HG03469 (cell line): ENCODE measurements around the gene HTR2A.
A peak's percentile ranks its signal among the peaks of the same experiment; 100 is the strongest.

ENCODE experiments used
- ATAC-seq: cut with Tn5 transposase; IDR thresholded peaks from one replicate; pipeline ENCODE4 v1.9.1; 2021; ENCODE audit warnings: mild to moderate bottlenecking, moderate library complexity, moderate number of reproducible peaks; ENCODE audit not compliant: unreplicated experiment

Gene HTR2A

GRCh38 chr13:46871557-46871956, 25.3 kb downstream of the HTR2A start:
- no peak for ATAC-seq

GRCh38 chr13:46868091-46868490, 28.8 kb downstream of the HTR2A start:
- ATAC-seq, result no peak

DNA sequence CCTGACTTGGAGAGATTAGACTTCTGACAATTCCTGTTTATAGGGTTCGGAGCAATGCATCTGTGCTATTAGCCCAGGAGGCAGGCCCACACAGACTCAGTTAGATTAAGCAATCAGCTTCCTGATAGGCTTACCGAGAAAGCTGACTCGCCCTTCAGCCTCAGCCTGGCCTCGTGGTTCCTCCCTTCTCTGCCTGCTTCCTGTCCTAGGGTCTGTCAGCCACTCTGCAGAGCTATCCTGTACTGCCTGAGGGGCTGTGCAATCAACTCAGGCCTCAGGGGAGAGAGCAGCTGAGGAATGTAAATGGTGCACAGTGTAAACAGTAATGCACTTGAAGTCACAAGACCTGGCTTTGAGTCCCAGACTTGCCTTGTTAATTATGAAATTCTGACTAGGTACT, 30.7 kb downstream of the HTR2A start:
- no peak for ATAC-seq

DNA sequence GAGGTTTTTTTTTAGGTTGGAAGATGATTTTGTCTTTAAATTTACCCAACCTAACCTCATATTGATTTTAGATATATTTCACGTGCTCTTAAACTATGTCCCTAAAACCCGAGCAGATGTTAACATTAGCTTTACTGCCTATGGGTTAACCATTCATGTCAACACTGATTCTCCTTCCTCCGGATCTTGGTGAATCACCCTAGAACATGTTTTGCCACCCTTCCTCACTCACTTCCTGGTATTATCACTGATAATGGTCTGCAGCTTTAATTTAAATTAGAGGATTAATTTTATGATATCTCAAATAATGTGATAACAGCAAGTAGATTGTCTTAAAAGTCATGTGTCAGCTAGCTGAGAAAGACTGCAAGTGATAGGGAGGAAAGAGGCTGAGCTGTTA, 31.9 kb downstream of the HTR2A start:
- no peak for ATAC-seq

- ATAC-seq, result no peak
These were observed 34.9 kb downstream of the HTR2A start for GRCh38 chr13:46861959-46862358.

- no peak for ATAC-seq
These were observed 36.1 kb downstream of the HTR2A start for GRCh38 chr13:46860722-46861121.

DNA sequence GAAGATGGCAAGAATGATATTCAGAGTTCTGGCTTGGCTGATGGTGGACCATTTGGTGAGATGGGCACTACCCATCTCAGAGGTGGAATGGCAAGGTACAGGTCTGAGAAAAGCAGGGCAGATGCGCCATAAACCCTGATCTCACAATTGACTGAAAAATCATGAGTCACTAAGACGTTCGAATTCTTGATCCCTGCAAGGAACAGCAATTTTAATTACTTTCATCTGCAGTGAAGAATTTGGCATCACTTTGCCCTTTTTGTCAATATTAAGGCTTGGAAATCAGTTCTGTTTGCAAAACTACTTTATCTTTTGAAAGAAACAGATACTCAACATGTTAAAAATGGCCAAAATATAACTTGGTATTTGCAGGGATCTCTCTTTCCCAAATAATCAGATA, 38.1 kb downstream of the HTR2A start:
- no peak for ATAC-seq

DNA sequence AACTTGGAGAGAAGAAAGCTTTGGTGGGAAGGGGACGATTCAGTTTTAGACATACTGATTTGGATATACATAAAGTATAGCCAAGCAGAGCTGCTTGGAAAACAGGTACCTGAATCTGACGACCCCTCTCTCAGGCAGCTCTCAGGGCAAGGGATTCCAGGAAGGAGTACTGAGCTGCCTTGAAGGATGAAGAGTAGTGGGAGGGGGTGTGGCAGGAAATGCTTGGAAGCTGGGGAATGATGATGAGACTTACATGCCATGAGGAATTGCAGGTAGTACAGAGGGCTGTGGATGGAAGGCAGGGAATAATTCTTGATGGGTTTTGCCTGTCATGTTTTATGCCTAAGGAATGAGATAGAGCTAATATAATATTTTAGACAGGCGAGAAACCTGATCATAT, 38.7 kb downstream of the HTR2A start:
- ATAC-seq, result no peak

DNA sequence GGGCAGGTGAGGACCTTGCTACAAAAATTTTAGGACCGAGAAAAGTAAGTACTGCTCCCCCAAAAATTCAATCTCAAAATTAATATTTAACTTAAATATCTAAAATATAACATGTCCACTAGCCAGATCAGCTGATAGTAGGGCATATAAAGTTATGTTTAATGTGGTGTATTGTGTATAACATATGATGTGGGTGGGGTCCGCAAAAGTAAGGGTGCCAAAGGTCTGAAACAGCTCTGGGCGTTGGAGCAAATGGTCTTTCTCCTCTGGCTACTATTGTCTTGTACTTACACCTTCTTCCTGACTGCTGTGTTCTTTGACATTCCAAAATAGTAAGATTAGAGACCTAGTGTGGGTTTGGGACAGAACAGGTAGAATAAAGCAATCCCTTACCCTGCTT, 41.2 kb downstream of the HTR2A start:
- ATAC-seq, result no peak

GRCh38 chr13:46855166-46855565, 41.7 kb downstream of the HTR2A start:
- ATAC-seq, result peak; percentile 67

DNA sequence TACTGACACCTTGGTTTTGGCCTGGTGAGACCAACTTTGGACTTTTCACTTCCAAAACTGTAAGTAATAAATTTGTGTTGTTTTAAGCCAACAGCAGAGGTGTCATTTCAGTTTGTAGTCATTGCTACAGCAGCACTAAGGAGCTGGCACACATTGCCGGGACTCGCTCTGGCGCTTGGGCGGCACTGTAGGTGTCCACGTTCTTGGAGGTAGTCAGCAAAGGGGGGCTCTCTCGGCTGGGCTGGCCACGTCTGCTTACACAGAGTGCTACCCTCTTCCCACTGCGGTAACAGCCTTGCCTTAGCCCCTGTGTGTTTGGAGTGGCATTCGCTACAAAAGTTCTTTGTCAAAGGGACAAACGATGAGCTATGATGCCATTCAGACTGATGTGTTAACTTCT, 44.7 kb downstream of the HTR2A start:
- ATAC-seq, result no peak

DNA sequence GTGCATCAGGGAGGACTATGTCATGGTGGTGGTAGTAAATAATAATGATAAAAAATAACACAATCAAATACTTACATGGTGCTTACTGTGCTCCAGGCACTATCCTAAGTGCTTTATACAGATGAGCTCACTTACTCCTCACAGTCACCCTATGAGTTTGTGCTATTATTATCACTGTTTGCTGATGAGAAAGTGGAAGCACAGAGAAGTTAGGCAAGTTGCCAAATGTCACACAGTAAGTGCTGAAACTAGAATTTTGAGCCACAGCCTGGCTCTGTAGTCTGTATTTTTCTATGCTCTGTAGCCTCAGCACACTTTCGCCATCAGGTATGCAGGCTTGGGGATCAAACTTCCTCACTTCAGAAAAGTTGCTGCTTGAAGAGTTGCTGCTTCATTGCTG, 46.6 kb downstream of the HTR2A start:
- no peak for ATAC-seq

- no peak for ATAC-seq
These were observed 50.1 kb downstream of the HTR2A start for GRCh38 chr13:46846726-46847125.

DNA sequence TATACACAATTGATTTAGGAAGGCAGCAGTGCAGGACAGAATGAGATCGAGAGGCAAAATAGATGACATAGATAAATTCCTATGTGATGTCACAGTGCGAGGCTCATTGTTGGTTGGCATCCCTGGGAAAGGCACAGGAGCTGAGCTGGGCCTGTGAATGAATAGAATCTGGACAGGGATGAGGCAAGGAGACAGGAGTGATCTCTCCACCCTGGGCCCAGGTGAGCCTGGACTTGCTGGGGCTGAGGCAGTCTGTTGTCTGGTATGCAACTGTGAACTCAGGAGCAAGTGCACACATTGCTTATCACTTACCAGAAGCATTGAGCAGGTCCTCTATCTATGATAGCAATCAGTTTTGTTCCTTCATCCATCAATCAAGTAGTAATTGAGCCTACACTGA, 51.7 kb downstream of the HTR2A start:
- no peak for ATAC-seq

GRCh38 chr13:46844431-46844830, 52.4 kb downstream of the HTR2A start:
- no peak for ATAC-seq

GRCh38 chr13:46839399-46839798, 57.5 kb downstream of the HTR2A start:
- ATAC-seq, result no peak

- ATAC-seq, result no peak
These were observed 62.2 kb downstream of the HTR2A start for GRCh38 chr13:46834657-46835056.

DNA sequence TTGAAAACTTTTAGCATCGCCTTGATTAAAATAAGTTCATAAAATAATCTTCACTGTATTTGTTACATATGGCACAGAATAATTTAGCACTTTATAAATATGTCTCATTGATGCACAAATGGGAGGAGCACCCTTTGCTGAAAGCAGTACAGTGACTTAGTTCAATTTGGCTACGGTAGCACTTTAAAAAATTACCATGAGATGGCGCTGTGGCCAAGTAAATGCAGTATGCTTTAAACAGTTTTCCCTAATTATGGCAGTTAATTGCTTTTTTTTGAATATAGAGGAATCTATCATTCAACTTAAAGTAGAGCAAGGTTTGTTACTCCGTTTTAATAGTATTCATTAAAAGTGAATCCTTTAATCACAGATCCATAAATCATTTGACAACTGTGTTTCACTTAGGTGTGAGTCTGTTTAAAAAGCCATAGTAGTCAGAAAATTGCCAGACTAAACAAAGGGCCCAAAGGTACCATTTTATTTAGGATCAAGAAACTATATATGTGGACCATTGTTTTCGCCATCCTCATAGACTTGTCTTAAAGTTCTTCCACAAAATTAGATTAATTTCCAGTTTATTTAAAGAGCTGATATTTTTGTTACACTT, 65.2 kb downstream of the HTR2A start:
- ATAC-seq, result no peak

- no peak for ATAC-seq
These were observed 66.3 kb downstream of the HTR2A start for GRCh38 chr13:46830405-46831005.

DNA sequence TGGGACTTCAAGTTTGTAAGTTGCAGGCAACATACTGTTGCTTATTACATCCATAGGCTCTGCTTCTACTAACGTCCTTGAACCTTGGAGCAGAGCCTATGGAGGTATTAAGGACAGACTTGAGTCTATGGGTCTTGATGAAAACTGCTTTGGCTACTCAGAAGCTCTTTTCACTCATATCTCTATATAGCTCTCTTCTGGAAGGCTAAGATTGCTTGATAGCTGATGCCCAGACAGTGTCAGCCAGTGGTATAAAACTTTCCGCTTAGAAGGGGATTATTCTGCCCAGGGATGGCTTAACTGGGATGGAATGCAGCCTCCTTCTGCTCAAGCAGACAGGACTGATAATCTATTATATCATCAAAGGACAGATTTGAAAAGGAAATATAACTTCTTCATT, 74.3 kb downstream of the HTR2A start:
- no peak for ATAC-seq

DNA sequence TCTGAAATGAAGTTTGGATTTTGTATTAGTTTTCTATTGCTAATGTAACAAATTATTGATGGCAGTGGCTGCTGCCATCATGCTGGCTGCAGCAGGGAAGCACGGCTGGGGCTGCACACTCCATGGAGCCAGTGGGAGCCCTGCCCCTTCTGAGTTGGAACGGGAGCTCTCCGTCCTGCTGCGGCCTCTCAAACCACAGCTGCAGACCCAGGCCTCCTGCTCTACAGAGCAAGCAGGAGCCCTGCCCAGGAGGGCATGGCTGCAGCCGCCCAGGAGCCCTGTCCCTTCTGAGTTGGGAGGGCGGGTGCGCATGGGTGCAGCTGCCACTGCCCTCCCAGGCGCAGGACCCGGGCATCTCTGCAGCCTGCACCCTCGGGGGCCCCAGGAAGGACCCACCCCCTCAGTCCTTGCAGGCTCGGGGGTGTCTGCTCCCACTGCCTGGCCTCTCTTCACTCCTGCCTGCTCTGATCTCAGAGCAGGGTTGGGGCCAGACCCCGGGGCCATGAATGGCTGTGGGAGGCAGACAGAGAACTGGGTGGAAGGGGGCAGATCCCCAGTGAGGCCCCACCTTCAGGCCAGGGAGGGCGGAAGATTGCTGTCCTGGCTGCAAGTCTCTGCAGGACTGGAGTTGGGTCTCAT, 78.9 kb downstream of the HTR2A start:
- ATAC-seq, result no peak

DNA sequence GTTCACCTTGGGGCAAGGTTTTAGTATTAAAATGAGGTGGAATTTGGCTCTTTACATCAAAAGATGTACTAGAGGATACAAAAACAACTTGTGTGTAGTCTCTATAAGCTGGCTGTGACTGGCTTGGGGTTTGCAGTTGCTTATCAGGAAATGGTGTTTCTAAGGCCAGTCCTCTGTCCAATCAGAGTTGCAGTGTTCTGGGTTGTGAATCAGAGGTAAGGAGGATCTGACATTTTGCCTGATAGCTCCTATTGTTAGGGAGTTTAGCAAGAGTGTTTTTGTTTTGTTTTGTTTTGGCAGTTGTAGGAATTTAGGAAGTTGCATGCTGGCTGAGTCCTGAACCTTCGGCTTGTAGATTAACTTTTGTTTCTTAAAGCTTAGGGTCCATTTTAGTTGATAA, 79.8 kb downstream of the HTR2A start:
- ATAC-seq, result no peak

GRCh38 chr13:46816371-46816770, 80.5 kb downstream of the HTR2A start:
- no peak for ATAC-seq
